Measurements from ENCODE around the gene CDH22. TPM values are rescaled to one million over a fixed set of nuclear protein-coding genes. Genes with fewer than 3 reads are reported as not detected.

The CDH22 gene
- total and polyA plus RNA-seq, 2 donors (not counting 1 experiment from before 2014, with no cell fraction given) = not detected

- Histone ChIP-seq H3K4me2 (ENCODE audit: extremely low read depth, insufficient read depth, low read length) (no peak overlapping the region), H2AFZ (ENCODE audit: low read length) (no peak overlapping the region), H4K20me1 (ENCODE audit: control insufficient read depth, extremely low read depth, insufficient read depth, low read length) (no peaks in the 10 kb centered on the region), H3K27ac (ENCODE audit: insufficient read depth, low read length) (no peak overlapping the region), H3K4me3 (replicated peaks in 1 of 4; ENCODE audit: control extremely low read depth in 1 of 4, insufficient read depth in 1 of 4, low read depth in 3 of 4, low read length in 4 of 4) (no peak overlapping the region), H3K36me3 (ENCODE audit: control insufficient read depth, insufficient read depth, low read length) (no peaks in the 10 kb centered on the region), H3K9ac (ENCODE audit: insufficient read depth, low read length) (no peak overlapping the region), H3K79me2 (ENCODE audit: control insufficient read depth, insufficient read depth, low read length) (no peaks in the 10 kb centered on the region), H3K4me1 (ENCODE audit: control insufficient read depth, extremely low read depth, insufficient read depth, low read length) (no peaks in the 10 kb centered on the region), H3K27me3 (ENCODE audit: control insufficient read depth, insufficient read depth, low read length) (no peaks in the 10 kb centered on the region), H3K9me3 (ENCODE audit: control insufficient read depth, insufficient read depth, low read depth, low read length) (no peaks in the 10 kb centered on the region)
- no peak for DNase-seq (ENCODE audit: low read depth in 2 of 2)
- TF ChIP-seq EZH2 (IDR thresholded peaks at IDR 0.05; ENCODE audit: low read length, missing control alignments) (no peak), CTCF (conservative IDR thresholded peaks at IDR 0.05 in 1 of 2, IDR thresholded peaks at IDR 0.05 in 1 of 2; ENCODE audit: low read depth in 1 of 2, low read length in 2 of 2) (no peak)
Observed at GRCh38 chr20:46233701-46234100, 74.6 kb downstream of the CDH22 start.

DNA sequence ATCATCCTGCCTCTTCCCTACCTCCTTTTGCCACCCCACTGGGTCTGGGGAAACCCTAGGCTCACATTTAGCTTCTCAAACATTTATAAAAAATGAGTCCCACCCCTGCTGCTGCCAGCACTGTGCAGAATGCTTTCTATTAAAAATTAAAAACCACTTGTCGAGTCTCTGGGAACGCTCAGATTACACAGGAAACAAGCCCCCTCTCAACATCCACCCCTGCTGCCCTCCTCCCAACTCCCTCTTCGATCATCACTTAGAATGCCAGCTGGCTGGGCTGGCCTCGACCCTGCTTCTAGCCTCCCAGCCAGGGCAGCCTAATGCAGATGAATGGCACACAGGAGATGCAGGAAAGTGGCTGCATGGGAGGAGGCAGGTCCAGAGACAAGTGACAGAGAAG is 75.8 kb downstream of the CDH22 start:
- H3K27me3 ChIP-seq (ENCODE audit: control insufficient read depth, insufficient read depth, low read length) = no peaks in the 10 kb centered on the region
- H2AFZ ChIP-seq (ENCODE audit: low read length) = no peak overlapping the region
- H3K36me3 ChIP-seq (ENCODE audit: control insufficient read depth, insufficient read depth, low read length) = no peaks in the 10 kb centered on the region
- no peak overlapping the region for H3K4me3 ChIP-seq (replicated peaks in 1 of 4; ENCODE audit: control extremely low read depth in 1 of 4, insufficient read depth in 1 of 4, low read depth in 3 of 4, low read length in 4 of 4)
- TF ChIP-seq CTCF (conservative IDR thresholded peaks at IDR 0.05 in 1 of 2, IDR thresholded peaks at IDR 0.05 in 1 of 2; ENCODE audit: low read depth in 1 of 2, low read length in 2 of 2) (no peak), EZH2 (IDR thresholded peaks at IDR 0.05; ENCODE audit: low read length, missing control alignments) (no peak)
- DNase-seq (ENCODE audit: low read depth in 2 of 2) = no peak
- no peaks in the 10 kb centered on the region for H3K79me2 ChIP-seq (ENCODE audit: control insufficient read depth, insufficient read depth, low read length)
- H3K9me3 ChIP-seq (ENCODE audit: control insufficient read depth, insufficient read depth, low read depth, low read length) = no peaks in the 10 kb centered on the region
- H4K20me1 ChIP-seq (ENCODE audit: control insufficient read depth, extremely low read depth, insufficient read depth, low read length) = no peaks in the 10 kb centered on the region
- no peak overlapping the region for H3K4me2 ChIP-seq (ENCODE audit: extremely low read depth, insufficient read depth, low read length)
- H3K9ac ChIP-seq (ENCODE audit: insufficient read depth, low read length) = no peak overlapping the region
- H3K4me1 ChIP-seq (ENCODE audit: control insufficient read depth, extremely low read depth, insufficient read depth, low read length) = no peaks in the 10 kb centered on the region
- no peak overlapping the region for H3K27ac ChIP-seq (ENCODE audit: insufficient read depth, low read length)

DNA sequence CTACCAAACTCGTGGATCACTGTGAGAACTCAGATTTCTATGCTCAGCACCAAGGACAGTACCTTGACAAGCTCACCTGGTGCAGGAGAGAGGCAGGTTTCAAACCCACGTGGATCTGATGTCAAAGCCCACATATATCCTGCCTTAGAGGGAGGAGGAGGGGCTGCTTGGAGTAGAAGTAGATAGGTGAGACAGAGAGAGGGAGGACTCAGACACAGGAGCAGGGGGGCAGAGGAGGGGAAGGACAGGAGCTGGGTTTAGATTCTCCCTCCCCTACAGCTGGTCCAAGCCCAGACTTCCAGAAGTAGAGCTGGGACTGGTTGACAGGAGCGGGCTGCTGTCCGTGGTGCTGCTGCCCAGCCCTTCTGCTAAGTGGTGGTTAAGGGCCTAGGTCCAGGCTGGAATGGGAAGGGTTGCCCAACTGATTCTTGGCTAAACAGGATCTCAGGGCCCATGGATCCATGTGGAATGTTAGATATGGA is 77.5 kb downstream of the CDH22 start:
- no peaks in the 10 kb centered on the region for H3K27me3 ChIP-seq (ENCODE audit: control insufficient read depth, insufficient read depth, low read length)
- H3K4me1 ChIP-seq (ENCODE audit: control insufficient read depth, extremely low read depth, insufficient read depth, low read length) = no peaks in the 10 kb centered on the region
- TF ChIP-seq EZH2 (IDR thresholded peaks at IDR 0.05; ENCODE audit: low read length, missing control alignments) = no peak
- H3K79me2 ChIP-seq (ENCODE audit: control insufficient read depth, insufficient read depth, low read length) = no peaks in the 10 kb centered on the region
- H3K27ac ChIP-seq (ENCODE audit: insufficient read depth, low read length) = no peak overlapping the region
- H2AFZ ChIP-seq (ENCODE audit: low read length) = no peak overlapping the region
- no peak overlapping the region for H3K4me2 ChIP-seq (ENCODE audit: extremely low read depth, insufficient read depth, low read length)
- H4K20me1 ChIP-seq (ENCODE audit: control insufficient read depth, extremely low read depth, insufficient read depth, low read length) = no peaks in the 10 kb centered on the region
- H3K9ac ChIP-seq (ENCODE audit: insufficient read depth, low read length) = no peak overlapping the region
- DNase-seq (ENCODE audit: low read depth in 2 of 2) = peak; percentile 19 to 40
- no peaks in the 10 kb centered on the region for H3K9me3 ChIP-seq (ENCODE audit: control insufficient read depth, insufficient read depth, low read depth, low read length)
- H3K4me3 ChIP-seq (replicated peaks in 1 of 4; ENCODE audit: control extremely low read depth in 1 of 4, insufficient read depth in 1 of 4, low read depth in 3 of 4, low read length in 4 of 4) = no peak overlapping the region
- no peaks in the 10 kb centered on the region for H3K36me3 ChIP-seq (ENCODE audit: control insufficient read depth, insufficient read depth, low read length)
